Measurements from ENCODE around the gene RAB22A. TPM values are rescaled to one million over a fixed set of nuclear protein-coding genes. Genes with fewer than 3 reads are reported as not detected.
A peak's percentile ranks its signal among the peaks of the same experiment; 100 is the strongest.

RAB22A gene
- total and polyA plus RNA-seq, 9 of the 15 experiments (the other 6 are each of a cell fraction or from before 2014, with no cell fraction given), result 1.1 to 8.0 (median 6.7) TPM

DNA sequence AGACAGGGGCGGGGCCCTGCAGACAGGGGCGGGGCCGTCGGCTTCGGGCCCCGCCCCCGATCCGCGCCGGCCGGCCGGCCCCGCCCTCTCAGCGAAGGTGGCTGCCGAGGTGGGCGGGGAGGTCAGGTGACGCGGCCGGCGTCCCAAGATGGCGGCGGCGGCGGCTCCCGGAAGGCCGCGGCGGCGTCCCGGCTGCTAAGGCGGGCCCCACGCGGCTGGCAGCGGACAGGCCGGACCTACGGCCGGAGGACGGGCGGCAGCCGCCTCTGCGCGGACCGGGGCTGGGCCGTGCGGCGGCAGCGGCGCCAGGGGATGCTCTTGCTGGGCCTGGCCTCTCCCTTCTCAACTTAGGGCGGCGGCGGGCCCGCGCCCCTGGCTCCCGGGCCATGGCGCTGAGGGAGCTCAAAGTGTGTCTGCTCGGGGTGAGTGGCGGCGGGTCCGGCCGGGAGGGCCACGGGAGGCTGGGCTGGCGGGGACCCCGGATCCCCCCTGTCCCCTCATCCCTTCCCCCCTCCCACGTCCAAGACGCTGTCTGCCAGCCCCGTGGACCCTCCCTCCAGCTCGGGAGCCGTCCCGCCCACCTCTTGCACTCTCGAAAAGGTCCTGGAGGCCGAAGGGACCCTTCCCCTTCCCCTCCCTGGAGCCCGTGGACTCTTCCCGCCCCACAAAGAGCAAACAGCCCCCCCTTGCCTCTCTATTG, at the start of gene RAB22A (continued):
- no peak; a peak in 1 of 4 replicates for TF ChIP-seq RAD21 (CRISPR knock-in tag; conservative IDR thresholded peaks at IDR 0.05 in 1 of 2, IDR thresholded peaks at IDR 0.05 in 1 of 2)
- TF ChIP-seq, protein P1, sequence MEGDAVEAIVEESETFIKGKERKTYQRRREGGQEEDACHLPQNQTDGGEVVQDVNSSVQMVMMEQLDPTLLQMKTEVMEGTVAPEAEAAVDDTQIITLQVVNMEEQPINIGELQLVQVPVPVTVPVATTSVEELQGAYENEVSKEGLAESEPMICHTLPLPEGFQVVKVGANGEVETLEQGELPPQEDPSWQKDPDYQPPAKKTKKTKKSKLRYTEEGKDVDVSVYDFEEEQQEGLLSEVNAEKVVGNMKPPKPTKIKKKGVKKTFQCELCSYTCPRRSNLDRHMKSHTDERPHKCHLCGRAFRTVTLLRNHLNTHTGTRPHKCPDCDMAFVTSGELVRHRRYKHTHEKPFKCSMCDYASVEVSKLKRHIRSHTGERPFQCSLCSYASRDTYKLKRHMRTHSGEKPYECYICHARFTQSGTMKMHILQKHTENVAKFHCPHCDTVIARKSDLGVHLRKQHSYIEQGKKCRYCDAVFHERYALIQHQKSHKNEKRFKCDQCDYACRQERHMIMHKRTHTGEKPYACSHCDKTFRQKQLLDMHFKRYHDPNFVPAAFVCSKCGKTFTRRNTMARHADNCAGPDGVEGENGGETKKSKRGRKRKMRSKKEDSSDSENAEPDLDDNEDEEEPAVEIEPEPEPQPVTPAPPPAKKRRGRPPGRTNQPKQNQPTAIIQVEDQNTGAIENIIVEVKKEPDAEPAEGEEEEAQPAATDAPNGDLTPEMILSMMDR (IDR thresholded peaks at IDR 0.05 in 2 of 3, conservative IDR thresholded peaks at IDR 0.05 in 1 of 3; ENCODE audit: insufficient read depth in 2 of 3, low read depth in 1 of 3, low read length in 3 of 3), result peak in 1 of 3 experiments; percentile 1; a peak in 1 of 6 replicates
- no peak for TF ChIP-seq ZNF347 (CRISPR knock-in tag; IDR thresholded peaks at IDR 0.05; ENCODE audit: low read depth)
- TF ChIP-seq, protein P2, sequence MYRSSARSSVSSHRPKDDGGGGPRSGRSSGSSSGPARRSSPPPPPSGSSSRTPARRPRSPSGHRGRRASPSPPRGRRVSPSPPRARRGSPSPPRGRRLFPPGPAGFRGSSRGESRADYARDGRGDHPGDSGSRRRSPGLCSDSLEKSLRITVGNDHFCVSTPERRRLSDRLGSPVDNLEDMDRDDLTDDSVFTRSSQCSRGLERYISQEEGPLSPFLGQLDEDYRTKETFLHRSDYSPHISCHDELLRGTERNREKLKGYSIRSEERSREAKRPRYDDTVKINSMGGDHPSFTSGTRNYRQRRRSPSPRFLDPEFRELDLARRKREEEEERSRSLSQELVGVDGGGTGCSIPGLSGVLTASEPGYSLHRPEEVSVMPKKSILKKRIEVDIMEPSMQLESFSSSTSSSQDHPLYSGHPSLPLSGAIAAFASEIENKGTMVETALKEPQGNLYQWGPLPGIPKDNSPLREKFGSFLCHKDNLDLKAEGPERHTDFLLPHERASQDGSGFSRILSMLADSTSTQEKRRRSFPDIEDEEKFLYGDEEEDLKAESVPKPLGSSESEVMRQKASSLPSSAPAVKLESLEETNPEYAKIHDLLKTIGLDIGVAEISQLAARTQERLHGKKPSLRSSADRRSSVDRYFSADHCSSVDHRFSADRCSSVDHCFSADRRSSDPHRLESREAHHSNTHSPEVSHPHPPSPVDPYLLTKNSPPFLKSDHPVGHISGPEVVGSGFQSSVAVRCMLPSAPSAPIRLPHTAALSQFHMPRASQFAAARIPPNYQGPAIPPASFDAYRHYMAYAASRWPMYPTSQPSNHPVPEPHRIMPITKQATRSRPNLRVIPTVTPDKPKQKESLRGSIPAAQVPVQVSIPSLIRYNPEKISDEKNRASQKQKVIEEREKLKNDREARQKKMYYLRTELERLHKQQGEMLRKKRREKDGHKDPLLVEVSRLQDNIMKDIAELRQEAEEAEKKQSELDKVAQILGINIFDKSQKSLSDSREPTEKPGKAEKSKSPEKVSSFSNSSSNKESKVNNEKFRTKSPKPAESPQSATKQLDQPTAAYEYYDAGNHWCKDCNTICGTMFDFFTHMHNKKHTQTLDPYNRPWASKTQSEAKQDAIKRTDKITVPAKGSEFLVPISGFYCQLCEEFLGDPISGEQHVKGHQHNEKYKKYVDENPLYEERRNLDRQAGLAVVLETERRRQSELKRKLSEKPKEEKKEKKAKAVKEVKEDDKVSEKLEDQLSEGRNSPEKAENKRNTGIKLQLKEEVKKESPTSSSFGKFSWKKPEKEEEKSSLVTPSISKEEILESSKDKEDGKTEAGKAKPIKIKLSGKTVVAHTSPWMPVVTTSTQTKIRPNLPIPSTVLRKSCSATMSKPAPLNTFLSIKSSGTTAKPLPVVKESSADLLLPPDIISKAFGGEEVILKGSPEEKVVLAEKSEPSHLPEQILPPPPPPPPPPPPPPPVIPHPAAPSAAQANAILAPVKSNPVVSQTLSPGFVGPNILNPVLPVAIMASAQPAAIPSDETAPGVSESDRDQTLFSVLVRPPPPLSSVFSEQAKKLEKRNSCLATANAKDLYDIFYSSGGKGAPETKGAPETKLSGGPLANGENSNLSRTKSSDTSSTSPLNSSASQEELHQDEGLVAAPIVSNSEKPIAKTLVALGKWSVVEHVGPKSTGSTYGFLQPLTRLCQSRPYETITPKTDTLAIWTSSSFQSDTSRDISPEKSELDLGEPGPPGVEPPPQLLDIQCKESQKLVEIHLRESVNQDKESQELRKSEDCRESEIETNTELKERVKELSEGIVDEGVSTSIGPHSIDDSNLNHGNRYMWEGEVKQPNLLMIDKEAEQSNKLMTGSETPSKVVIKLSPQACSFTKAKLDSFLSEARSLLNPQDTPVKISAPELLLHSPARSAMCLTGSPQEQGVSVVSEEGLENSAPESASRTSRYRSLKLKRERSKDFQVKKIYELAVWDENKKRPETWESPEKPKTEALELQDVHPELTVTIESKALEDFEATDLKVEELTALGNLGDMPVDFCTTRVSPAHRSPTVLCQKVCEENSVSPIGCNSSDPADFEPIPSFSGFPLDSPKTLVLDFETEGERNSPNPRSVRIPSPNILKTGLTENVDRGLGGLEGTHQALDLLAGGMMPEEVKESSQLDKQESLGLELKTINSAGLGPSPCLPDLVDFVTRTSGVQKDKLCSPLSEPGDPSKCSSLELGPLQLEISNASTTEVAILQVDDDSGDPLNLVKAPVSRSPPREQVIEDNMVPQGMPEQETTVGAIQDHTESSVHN (IDR thresholded peaks at IDR 0.05; ENCODE audit: borderline replicate concordance in 1 of 2, low read depth in 1 of 2), result no peak
- TF ChIP-seq NCOR1 (IDR thresholded peaks at IDR 0.05), result no peak
- TF ChIP-seq ILF3 (IDR thresholded peaks at IDR 0.05; ENCODE audit: borderline replicate concordance), result 0 out of 2 replicates have a peak, but pooled peaks have one; percentile 59
- no peak for TF ChIP-seq STAT5B (CRISPR knock-in tag; IDR thresholded peaks at IDR 0.05)
- TF ChIP-seq HDAC1 (IDR thresholded peaks at IDR 0.05), result peak in 1 of 2 experiments; percentile 56; a peak in 1 of 4 replicates
- TF ChIP-seq, protein P3, sequence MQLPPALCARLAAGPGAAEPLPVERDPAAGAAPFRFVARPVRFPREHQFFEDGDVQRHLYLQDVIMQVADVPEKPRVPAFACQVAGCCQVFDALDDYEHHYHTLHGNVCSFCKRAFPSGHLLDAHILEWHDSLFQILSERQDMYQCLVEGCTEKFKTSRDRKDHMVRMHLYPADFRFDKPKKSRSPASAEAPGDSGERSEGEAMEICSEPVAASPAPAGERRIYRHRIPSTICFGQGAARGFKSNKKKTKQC (CRISPR knock-in tag; IDR thresholded peaks at IDR 0.05), result peak; percentile 46; the same call in 1 of the 2 replicates
- TF ChIP-seq ELF1 (tag; IDR thresholded peaks at IDR 0.05), result peak; percentile 72
- TF ChIP-seq RFX7 (CRISPR knock-in tag; IDR thresholded peaks at IDR 0.05), result no peak
- TF ChIP-seq SNIP1 (IDR thresholded peaks at IDR 0.05; ENCODE audit: low read depth), result no peak
- peak; percentile 23 for TF ChIP-seq CCNT2 (IDR thresholded peaks at IDR 0.05; ENCODE audit: borderline replicate concordance, extremely low read depth, insufficient read length, low read depth, low read length)
- TF ChIP-seq SIN3B (IDR thresholded peaks at IDR 0.05; ENCODE audit: low read depth), result peak; percentile 95
- no peak for TF ChIP-seq SNRNP70 (optimal IDR thresholded peaks at IDR 0.05; ENCODE audit: low read depth, low read length)
- TF ChIP-seq HNRNPUL1 (IDR thresholded peaks at IDR 0.05; ENCODE audit: low read length), result no peak
